ENCODE results near the gene CHAF1A. TPM values are rescaled to one million over a fixed set of nuclear protein-coding genes. Genes with fewer than 3 reads are reported as not detected.

Gene CHAF1A
- polyA plus RNA-seq, 1 donor from 2014 or later, result 9.4 TPM

- Histone ChIP-seq H3K4me3 (ENCODE audit: low read length) (peak overlapping the region; percentile 80), H3K9ac (ENCODE audit: low read length) (peak overlapping the region; percentile 72), H3F3A (ENCODE audit: insufficient read depth, low read length, poor library complexity, severe bottlenecking) (no peaks in the 10 kb centered on the region), H3K9me3 (ENCODE audit: low read length) (no peaks in the 10 kb centered on the region), H2AFZ (ENCODE audit: low read depth, low read length) (no peak overlapping the region), H4K20me1 (ENCODE audit: insufficient read depth) (no peaks in the 10 kb centered on the region), H3K27me3 (ENCODE audit: insufficient read depth, low read depth, low read length) (no peaks in the 10 kb centered on the region), H3K27ac (ENCODE audit: low read length) (no peak overlapping the region), H3K9me2 (ENCODE audit: insufficient read depth, low read length) (no peaks in the 10 kb centered on the region), H3K4me2 (ENCODE audit: low read length) (peak overlapping the region; percentile 86), H3K79me2 (replicated peaks; ENCODE audit: insufficient read depth, low read length) (peaks cover 10% of the 10 kb centered on the region), H3K36me3 (ENCODE audit: insufficient read depth, low read length) (no peaks in the 10 kb centered on the region)
- TF ChIP-seq MXI1 (conservative IDR thresholded peaks at IDR 0.05; ENCODE audit: poor library complexity, severe bottlenecking) (no peak), REST (IDR thresholded peaks at IDR 0.05; ENCODE audit: borderline replicate concordance) (no peak), TAF1 (IDR thresholded peaks at IDR 0.05; ENCODE audit: low read depth) (no peak), RAD21 (conservative IDR thresholded peaks at IDR 0.05) (no peak), CTCF (IDR thresholded peaks at IDR 0.05; ENCODE audit: poor library complexity, severe bottlenecking) (no peak), POLR2AphosphoS5 (IDR thresholded peaks at IDR 0.05) (no peak), EP300 (conservative IDR thresholded peaks at IDR 0.05; ENCODE audit: poor library complexity, severe bottlenecking) (no peak), EZH2 (IDR thresholded peaks at IDR 0.05; ENCODE audit: borderline replicate concordance, insufficient read depth, low read length, poor library complexity, severe bottlenecking) (no peak), SMC3 (conservative IDR thresholded peaks at IDR 0.05; ENCODE audit: poor library complexity) (no peak)
These were observed 53.5 kb downstream of the CHAF1A start for GRCh38 chr19:4455719-4456475.

- H3K4me3 ChIP-seq (ENCODE audit: low read length), result peak overlapping the region; percentile 80
- peak overlapping the region; percentile 53 for H3K27ac ChIP-seq (ENCODE audit: low read length)
- no peak overlapping the region for H2AFZ ChIP-seq (ENCODE audit: low read depth, low read length)
- no peaks in the 10 kb centered on the region for H3K9me2 ChIP-seq (ENCODE audit: insufficient read depth, low read length)
- no peaks in the 10 kb centered on the region for H3K27me3 ChIP-seq (ENCODE audit: insufficient read depth, low read depth, low read length)
- TF ChIP-seq TAF1 (IDR thresholded peaks at IDR 0.05; ENCODE audit: low read depth) (no peak), MXI1 (conservative IDR thresholded peaks at IDR 0.05; ENCODE audit: poor library complexity, severe bottlenecking) (no peak), SMC3 (conservative IDR thresholded peaks at IDR 0.05; ENCODE audit: poor library complexity) (no peak), POLR2AphosphoS5 (IDR thresholded peaks at IDR 0.05) (no peak), CTCF (IDR thresholded peaks at IDR 0.05; ENCODE audit: poor library complexity, severe bottlenecking) (no peak), EP300 (conservative IDR thresholded peaks at IDR 0.05; ENCODE audit: poor library complexity, severe bottlenecking) (no peak), REST (IDR thresholded peaks at IDR 0.05; ENCODE audit: borderline replicate concordance) (no peak), RAD21 (conservative IDR thresholded peaks at IDR 0.05) (no peak), EZH2 (IDR thresholded peaks at IDR 0.05; ENCODE audit: borderline replicate concordance, insufficient read depth, low read length, poor library complexity, severe bottlenecking) (no peak)
- peak overlapping the region; percentile 86 for H3K4me2 ChIP-seq (ENCODE audit: low read length)
- no peaks in the 10 kb centered on the region for H3K36me3 ChIP-seq (ENCODE audit: insufficient read depth, low read length)
- H4K20me1 ChIP-seq (ENCODE audit: insufficient read depth), result no peaks in the 10 kb centered on the region
- no peaks in the 10 kb centered on the region for H3F3A ChIP-seq (ENCODE audit: insufficient read depth, low read length, poor library complexity, severe bottlenecking)
- H3K9me3 ChIP-seq (ENCODE audit: low read length), result no peaks in the 10 kb centered on the region
- H3K9ac ChIP-seq (ENCODE audit: low read length), result peak overlapping the region; percentile 72
- H3K79me2 ChIP-seq (replicated peaks; ENCODE audit: insufficient read depth, low read length), result peaks cover 10% of the 10 kb centered on the region
These were observed 54.0 kb downstream of the CHAF1A start for GRCh38 chr19:4456476-4456842.
